Upper lobe of left lung (tissue), 6 donors: ENCODE measurements around the gene ADAMTS2. TPM values are rescaled to one million over a fixed set of nuclear protein-coding genes. Genes with fewer than 3 reads are reported as not detected.
A peak's percentile ranks its signal among the peaks of the same experiment; 100 is the strongest.

Experiments
- ATAC-seq, 2 donors: fragments of 200-7000 bp; cut with Tn5 transposase; one replicate each; pipeline ENCODE4 v1.9.1; 2022; ENCODE audit warnings: mild to moderate bottlenecking in 2 of 2, moderate library complexity in 2 of 2; ENCODE audit not compliant: low FRiP score in 2 of 2
- DNase-seq, 2 donors: peaks; one replicate each; pipeline ENCODE4 v3.0.0-alpha.2; 2019 to 2020
- H3K27ac ChIP-seq, 4 donors: fragments of 200-600 bp; sonication (generic); one replicate each; pipeline ENCODE4 v1.5.1; 2016 to 2019
- H3K27me3 ChIP-seq, 4 donors: fragments of 200-600 bp; sonication (generic); one replicate each; pipeline ENCODE4 v1.5.1; 2017 to 2019
- H3K36me3 ChIP-seq, 4 donors: fragments of 200-600 bp; sonication (generic); one replicate each; pipeline ENCODE4 v1.5.1; 2016 to 2019
- H3K4me1 ChIP-seq, 4 donors: fragments of 200-600 bp; sonication (generic); one replicate each; pipeline ENCODE4 v1.5.1; 2018 to 2019
- H3K4me3 ChIP-seq, 4 donors: fragments of 200-600 bp; sonication (generic); one replicate each; pipeline ENCODE4 v1.5.1; 2017 to 2019; ENCODE audit warnings: mild to moderate bottlenecking in 2 of 4, moderate library complexity in 1 of 4
- H3K9me3 ChIP-seq, 4 donors: fragments of 200-600 bp; sonication (generic); one replicate each; pipeline ENCODE4 v1.5.1; 2018 to 2019
- EP300 ChIP-seq, 4 donors: sonication (generic); formaldehyde crosslinking; IDR thresholded peaks; one replicate each; pipeline ENCODE4 v1.5.1; 2017; ENCODE audit warnings: antibody characterized with exemption in 4 of 4, control low read depth in 2 of 4
- POLR2A ChIP-seq, 4 donors: fragments of 450-650 bp; IDR thresholded peaks; one replicate each; pipeline ENCODE4 v1.5.1; 2016 to 2017; ENCODE audit warnings: antibody characterized with exemption in 4 of 4, mild to moderate bottlenecking in 2 of 4
- POLR2AphosphoS5 ChIP-seq, 2 donors: sonication (generic); formaldehyde crosslinking; IDR thresholded peaks; one replicate each; pipeline ENCODE4 v1.5.1; 2017; ENCODE audit warnings: antibody characterized with exemption in 2 of 2
- WGBS, 2 donors: methylation state at CpG; one replicate each; pipeline ENCODE4 v1.1.5; 2017 to 2018; 5-methylcytosine and 5-hydroxymethylcytosine counted together
- total RNA-seq, 6 donors: library from RNA; depleted of rRNA in 4 of 6; stranded (reverse); fragments of >200 nt in 4 of 6; gene quantifications; one replicate each; pipeline versions ENCODE4 v1.1.0 to v1.2.1, GENCODE V29; 2016 to 2021
- TF ChIP-seq, protein P1 (sequence below), 6 experiments: fragments of 450-650 bp in 4 of 6; fragments of 200-600 bp in 2 of 6; sonication (generic) in 2 of 6; IDR thresholded peaks; one replicate each; pipeline ENCODE4 v1.5.1; 2016 to 2019; ENCODE audit warnings: antibody characterized with exemption in 6 of 6
- donor health status: DM: no; HTN: no; CAD: no; lungs with moderate emphysema.
- donor health status: DM: no; HTN: yes; CAD: no; lungs with severe emphysema.

ADAMTS2 gene
- total RNA-seq, 6 donors from 2014 or later = 10.0 to 114 (median 25.7) TPM

DNA sequence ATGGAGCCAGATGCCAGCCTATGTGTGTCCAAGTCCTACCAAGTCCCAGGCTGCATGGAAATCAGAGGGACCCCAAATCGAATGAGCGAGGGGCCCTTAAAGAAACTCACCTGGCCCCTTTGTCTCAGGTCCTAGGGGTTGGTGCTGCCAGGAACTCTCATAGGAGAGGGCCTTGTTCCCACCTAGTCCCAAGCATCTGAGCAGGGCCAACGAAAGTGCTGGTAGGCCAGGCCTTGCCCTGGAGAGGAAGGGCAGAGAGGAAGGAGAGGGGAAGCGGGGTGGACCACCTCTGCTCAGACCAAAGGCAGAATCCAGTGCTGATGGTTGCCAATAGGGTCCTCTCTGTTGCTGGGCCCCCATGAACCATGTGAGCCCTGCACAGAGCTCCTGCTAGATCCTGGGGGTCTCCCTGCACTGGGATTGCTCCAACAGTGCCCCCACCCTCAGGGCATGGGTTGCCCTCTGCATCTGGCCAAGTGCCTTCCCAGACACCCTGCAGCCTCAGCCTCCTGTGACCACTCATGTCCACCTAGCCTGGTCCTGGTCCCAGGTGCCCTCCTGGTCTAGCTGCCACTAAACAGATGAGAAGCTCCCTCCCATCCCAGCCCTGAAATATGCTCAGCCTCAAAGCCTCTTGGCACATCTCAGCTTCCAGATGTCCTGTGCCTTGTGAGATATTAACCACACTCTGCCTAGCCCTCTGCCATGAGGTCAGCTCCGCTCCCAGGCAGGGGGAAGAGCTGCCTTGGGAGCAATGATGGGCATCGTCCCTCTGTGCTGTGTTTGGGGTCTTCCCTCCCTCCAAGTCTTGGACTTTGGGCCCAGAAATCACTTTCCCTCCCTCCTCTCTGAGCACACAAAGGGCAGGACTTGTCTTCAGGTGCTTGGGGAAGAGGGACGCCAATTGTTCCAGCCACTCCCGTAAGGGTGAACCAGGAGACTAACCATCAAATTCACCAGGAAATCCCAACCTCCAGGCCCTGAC lies 109.6 kb downstream of the ADAMTS2 start:
- Histone ChIP-seq H3K4me3 (no peak overlapping the region), H3K27ac (no peak overlapping the region), H3K4me1 (no peaks in the 10 kb centered on the region), H3K27me3 (no peaks in the 10 kb centered on the region), H3K36me3 (no peaks in the 10 kb centered on the region), H3K9me3 (peaks cover 0 to 9% (median 0%) of the 10 kb centered on the region in 4 donors)
- 84 to 86% methylated on average over 8 of the region's 8 CpGs for WGBS, 2 donors
- DNase-seq (peak in 1 of 2 donors; percentile 12), ATAC-seq (no peak)
- TF ChIP-seq POLR2A (IDR thresholded peaks at IDR 0.05) (no peak), EP300 (IDR thresholded peaks at IDR 0.05) (no peak)

DNA sequence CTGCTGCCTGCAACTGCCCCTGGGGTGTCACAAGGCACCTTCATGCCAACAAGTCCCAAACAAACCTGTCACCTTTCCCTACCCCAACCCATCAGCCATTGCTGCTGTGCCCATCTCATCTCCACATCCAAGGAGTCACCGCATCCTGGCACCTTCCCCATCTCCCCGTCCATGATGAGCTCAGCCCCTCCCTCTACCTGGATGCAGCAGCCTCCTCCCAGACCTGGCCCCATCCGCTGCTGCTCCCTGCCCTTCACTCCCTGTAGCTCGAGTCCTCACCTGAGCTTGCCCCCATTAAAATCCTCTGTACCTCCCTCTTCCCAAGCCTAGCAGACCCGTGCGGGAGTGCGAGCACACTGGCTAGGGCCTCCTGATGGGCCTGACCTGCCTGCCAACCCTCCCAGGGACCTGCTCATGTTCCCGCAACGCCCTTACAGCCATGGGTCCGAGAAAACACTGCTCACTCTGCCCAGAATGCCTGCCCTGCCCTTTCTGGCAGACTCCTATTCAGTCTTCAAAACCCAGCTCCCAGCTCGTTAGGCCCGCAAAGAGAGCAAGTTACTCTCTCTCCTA lies 110.6 kb downstream of the ADAMTS2 start:
- 87 to 90% methylated on average over 11 to 12 of the region's 12 CpGs for WGBS, 2 donors
- H3K27ac ChIP-seq = no peak overlapping the region

DNA sequence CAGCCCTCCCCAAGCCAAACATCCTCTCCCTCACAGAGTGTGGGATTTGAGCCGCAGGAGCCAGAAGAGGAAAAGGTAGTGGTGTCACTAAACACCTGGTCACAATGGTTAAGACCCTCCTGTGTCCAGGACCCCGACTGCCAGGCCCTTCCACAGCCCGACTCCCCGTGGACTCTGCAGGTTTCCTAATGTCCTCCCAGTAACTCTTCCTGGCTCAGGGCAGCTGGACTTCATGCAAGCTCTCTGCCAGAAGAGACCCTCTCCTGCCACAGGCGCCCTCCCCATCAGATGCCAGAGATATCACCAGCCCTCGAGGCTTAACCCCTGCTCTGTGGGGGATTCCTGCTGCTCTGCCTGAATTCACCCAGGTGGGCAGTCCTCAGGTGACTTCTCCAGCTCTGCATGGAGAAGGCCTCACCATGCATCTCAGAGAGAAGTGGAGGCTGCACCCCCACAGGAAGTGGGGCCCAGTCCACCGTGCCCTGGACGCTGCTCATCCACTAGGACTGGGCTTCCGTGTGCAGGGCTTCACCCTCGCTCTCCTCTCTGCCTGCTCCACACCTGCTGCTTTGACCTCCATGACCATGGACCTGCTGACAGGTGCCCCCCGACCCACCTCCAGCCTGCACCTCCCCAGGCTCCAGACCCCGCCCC lies 111.2 kb downstream of the ADAMTS2 start:
- Histone ChIP-seq H3K36me3 (no peaks in the 10 kb centered on the region), H3K9me3 (peaks cover 0 to 9% (median 0%) of the 10 kb centered on the region in 4 donors), H3K27ac (no peak overlapping the region), H3K4me3 (no peak overlapping the region), H3K4me1 (no peaks in the 10 kb centered on the region), H3K27me3 (no peaks in the 10 kb centered on the region)
- DNase-seq (peak in 1 of 2 donors; percentile 6), ATAC-seq (no peak)
- TF ChIP-seq POLR2AphosphoS5 (IDR thresholded peaks at IDR 0.05) = no peak
- TF ChIP-seq, protein P1, sequence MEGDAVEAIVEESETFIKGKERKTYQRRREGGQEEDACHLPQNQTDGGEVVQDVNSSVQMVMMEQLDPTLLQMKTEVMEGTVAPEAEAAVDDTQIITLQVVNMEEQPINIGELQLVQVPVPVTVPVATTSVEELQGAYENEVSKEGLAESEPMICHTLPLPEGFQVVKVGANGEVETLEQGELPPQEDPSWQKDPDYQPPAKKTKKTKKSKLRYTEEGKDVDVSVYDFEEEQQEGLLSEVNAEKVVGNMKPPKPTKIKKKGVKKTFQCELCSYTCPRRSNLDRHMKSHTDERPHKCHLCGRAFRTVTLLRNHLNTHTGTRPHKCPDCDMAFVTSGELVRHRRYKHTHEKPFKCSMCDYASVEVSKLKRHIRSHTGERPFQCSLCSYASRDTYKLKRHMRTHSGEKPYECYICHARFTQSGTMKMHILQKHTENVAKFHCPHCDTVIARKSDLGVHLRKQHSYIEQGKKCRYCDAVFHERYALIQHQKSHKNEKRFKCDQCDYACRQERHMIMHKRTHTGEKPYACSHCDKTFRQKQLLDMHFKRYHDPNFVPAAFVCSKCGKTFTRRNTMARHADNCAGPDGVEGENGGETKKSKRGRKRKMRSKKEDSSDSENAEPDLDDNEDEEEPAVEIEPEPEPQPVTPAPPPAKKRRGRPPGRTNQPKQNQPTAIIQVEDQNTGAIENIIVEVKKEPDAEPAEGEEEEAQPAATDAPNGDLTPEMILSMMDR (IDR thresholded peaks at IDR 0.05) = no peak
- 67 to 70% methylated on average over 3 to 12 of the region's 12 CpGs for WGBS, 2 donors

More for the DNA sequence above, 110.6 kb downstream of the ADAMTS2 start:
- H3K4me3 ChIP-seq = no peak overlapping the region
- no peak for ATAC-seq
- TF ChIP-seq POLR2A (IDR thresholded peaks at IDR 0.05) (no peak), POLR2AphosphoS5 (IDR thresholded peaks at IDR 0.05) (no peak), EP300 (IDR thresholded peaks at IDR 0.05) (no peak)
- TF ChIP-seq, protein P1 (IDR thresholded peaks at IDR 0.05) = no peak
- peaks cover 0 to 9% (median 0%) of the 10 kb centered on the region in 4 donors for H3K9me3 ChIP-seq
- H3K27me3 ChIP-seq = no peaks in the 10 kb centered on the region
- no peaks in the 10 kb centered on the region for H3K4me1 ChIP-seq
- peak; percentile 15 to 38 for DNase-seq
- no peaks in the 10 kb centered on the region for H3K36me3 ChIP-seq

DNA sequence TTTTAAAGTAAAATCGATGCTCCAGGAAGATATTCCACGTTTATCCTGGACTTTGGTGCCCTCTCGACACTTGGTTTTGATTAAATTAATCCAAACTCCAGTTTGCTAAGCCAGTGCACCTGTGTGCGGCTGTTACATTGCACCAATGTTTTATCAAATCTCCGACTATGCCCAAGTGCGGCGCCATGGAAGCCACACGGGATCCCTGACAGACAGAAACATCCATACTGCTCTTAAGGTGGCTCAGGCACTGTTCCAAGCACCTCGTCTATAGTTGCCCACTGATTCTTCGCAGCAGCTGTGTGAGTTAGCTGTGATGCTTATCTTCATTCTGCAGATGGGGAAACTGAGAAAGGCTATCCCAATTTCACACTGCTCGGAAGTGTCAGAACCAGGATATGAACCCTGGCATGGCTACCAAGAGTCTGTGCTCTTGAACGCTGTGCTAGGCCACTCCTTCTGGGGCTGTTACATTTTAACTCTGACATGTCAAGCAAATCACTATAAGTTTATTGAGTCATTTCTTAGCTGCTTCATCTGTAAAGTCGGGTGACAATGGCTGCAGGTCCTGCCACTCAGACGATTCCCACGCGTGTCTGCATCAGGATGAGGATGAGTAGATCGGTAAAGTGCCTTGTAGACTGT lies 113.0 kb downstream of the ADAMTS2 start:
- Histone ChIP-seq H3K4me3 (no peak overlapping the region), H3K27me3 (no peaks in the 10 kb centered on the region), H3K4me1 (no peaks in the 10 kb centered on the region), H3K27ac (no peak overlapping the region), H3K36me3 (no peaks in the 10 kb centered on the region), H3K9me3 (peaks cover 0 to 6% (median 0%) of the 10 kb centered on the region in 4 donors)
- TF ChIP-seq POLR2AphosphoS5 (IDR thresholded peaks at IDR 0.05) (no peak), POLR2A (IDR thresholded peaks at IDR 0.05) (no peak), EP300 (IDR thresholded peaks at IDR 0.05) (no peak)
- TF ChIP-seq, protein P1 (IDR thresholded peaks at IDR 0.05) = no peak
- peak in 1 of 2 donors; percentile 15 for DNase-seq
- 74 to 80% methylated on average over 15 to 17 of the region's 17 CpGs for WGBS, 2 donors
- no peak for ATAC-seq
